ENCODE results near the gene KCNC4.

The KCNC4 gene

DNA sequence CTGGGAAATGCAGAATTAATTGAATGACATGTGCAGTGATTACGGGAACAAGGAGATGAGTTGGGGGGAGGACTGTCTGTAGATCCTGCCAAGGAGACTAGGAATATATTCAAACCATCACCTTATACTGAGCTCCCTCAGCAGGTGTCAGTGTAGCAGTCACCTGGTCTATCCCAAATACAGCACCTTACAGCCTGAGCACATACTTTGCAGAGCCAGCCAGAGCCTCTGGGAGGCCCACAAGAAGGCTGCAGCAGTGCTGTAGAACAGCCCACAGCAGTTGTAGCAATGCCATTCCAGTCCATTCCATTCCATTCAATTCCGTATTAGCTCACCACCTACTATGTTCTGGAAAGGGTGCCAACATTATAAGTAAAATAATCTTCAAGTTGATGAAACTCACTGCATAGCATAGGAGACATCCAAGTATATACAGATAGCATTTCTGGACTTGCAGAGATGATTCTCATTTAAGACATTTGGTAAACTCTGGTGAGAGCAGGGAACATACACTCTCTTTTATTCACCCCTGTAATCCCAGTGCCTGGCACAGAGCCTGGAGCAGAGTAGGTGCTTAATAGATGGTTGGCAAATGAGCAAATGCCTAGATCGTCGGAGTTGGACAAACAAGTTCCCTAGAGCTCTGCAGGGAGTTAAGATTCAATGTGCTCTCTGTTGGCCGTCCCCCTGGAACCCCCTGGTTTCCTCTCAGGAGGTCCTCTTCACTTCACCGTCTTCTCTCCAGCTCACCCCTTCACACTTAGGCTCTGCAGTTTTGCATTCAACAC is 44.7 kb downstream of the KCNC4 start:
- TF ChIP-seq SPI1 (IDR thresholded peaks at IDR 0.05; ENCODE audit: borderline replicate concordance, low read depth) (no peak), GABPA (IDR thresholded peaks at IDR 0.05; ENCODE audit: low read depth) (no peak)
- TF ChIP-seq, protein P1, sequence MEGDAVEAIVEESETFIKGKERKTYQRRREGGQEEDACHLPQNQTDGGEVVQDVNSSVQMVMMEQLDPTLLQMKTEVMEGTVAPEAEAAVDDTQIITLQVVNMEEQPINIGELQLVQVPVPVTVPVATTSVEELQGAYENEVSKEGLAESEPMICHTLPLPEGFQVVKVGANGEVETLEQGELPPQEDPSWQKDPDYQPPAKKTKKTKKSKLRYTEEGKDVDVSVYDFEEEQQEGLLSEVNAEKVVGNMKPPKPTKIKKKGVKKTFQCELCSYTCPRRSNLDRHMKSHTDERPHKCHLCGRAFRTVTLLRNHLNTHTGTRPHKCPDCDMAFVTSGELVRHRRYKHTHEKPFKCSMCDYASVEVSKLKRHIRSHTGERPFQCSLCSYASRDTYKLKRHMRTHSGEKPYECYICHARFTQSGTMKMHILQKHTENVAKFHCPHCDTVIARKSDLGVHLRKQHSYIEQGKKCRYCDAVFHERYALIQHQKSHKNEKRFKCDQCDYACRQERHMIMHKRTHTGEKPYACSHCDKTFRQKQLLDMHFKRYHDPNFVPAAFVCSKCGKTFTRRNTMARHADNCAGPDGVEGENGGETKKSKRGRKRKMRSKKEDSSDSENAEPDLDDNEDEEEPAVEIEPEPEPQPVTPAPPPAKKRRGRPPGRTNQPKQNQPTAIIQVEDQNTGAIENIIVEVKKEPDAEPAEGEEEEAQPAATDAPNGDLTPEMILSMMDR (IDR thresholded peaks at IDR 0.05; ENCODE audit: insufficient read depth, low read length): no peak
- no peak for DNase-seq (ENCODE audit: low read depth in 1 of 2, low spot score in 1 of 2)
- no peak overlapping the region for H3K27ac ChIP-seq (replicated peaks)

DNA sequence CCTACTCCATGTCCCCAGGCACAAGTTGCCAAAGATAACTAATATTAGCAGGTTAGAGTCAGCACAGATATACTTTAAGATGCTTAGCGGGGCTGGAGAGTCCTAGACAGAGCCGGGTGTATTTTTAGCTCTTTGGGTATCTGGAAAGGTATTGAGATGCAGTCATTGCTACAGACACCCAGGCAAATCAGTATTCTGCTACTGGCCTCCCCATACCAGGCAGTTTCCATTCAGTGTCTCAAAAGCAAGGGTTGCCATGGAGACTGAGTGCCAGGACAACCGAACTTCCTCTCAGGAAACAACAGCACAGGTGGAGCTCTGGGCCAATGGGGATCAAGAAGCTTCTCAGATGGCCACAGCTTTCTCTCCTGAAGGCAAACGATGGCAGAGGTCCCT is 45.3 kb downstream of the KCNC4 start:
- no peak overlapping the region for H3K27ac ChIP-seq (replicated peaks)
- TF ChIP-seq SPI1 (IDR thresholded peaks at IDR 0.05; ENCODE audit: borderline replicate concordance, low read depth): no peak
- TF ChIP-seq, protein P2, sequence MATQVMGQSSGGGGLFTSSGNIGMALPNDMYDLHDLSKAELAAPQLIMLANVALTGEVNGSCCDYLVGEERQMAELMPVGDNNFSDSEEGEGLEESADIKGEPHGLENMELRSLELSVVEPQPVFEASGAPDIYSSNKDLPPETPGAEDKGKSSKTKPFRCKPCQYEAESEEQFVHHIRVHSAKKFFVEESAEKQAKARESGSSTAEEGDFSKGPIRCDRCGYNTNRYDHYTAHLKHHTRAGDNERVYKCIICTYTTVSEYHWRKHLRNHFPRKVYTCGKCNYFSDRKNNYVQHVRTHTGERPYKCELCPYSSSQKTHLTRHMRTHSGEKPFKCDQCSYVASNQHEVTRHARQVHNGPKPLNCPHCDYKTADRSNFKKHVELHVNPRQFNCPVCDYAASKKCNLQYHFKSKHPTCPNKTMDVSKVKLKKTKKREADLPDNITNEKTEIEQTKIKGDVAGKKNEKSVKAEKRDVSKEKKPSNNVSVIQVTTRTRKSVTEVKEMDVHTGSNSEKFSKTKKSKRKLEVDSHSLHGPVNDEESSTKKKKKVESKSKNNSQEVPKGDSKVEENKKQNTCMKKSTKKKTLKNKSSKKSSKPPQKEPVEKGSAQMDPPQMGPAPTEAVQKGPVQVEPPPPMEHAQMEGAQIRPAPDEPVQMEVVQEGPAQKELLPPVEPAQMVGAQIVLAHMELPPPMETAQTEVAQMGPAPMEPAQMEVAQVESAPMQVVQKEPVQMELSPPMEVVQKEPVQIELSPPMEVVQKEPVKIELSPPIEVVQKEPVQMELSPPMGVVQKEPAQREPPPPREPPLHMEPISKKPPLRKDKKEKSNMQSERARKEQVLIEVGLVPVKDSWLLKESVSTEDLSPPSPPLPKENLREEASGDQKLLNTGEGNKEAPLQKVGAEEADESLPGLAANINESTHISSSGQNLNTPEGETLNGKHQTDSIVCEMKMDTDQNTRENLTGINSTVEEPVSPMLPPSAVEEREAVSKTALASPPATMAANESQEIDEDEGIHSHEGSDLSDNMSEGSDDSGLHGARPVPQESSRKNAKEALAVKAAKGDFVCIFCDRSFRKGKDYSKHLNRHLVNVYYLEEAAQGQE (IDR thresholded peaks at IDR 0.05; ENCODE audit: insufficient replicate concordance, low read depth): no peak
- no peak for TF ChIP-seq POLR2AphosphoS5 (IDR thresholded peaks at IDR 0.05; ENCODE audit: low read depth)
- TF ChIP-seq, protein P1 (IDR thresholded peaks at IDR 0.05; ENCODE audit: insufficient read depth, low read length): no peak
- TF ChIP-seq GABPA (IDR thresholded peaks at IDR 0.05; ENCODE audit: low read depth): no peak
- peak in 1 of 2 experiments; percentile 33 for DNase-seq (ENCODE audit: low read depth in 1 of 2, low spot score in 1 of 2)
- H3K4me3 ChIP-seq (replicated peaks; ENCODE audit: insufficient read depth, low read length): no peak overlapping the region
- no peaks in the 10 kb centered on the region for H3K27me3 ChIP-seq (ENCODE audit: insufficient read depth, poor library complexity, severe bottlenecking)

More for the DNA sequence above, 44.7 kb downstream of the KCNC4 start:
- Histone ChIP-seq H3K4me3 (replicated peaks; ENCODE audit: insufficient read depth, low read length) (no peak overlapping the region), H3K27me3 (ENCODE audit: insufficient read depth, poor library complexity, severe bottlenecking) (no peaks in the 10 kb centered on the region)

DNA sequence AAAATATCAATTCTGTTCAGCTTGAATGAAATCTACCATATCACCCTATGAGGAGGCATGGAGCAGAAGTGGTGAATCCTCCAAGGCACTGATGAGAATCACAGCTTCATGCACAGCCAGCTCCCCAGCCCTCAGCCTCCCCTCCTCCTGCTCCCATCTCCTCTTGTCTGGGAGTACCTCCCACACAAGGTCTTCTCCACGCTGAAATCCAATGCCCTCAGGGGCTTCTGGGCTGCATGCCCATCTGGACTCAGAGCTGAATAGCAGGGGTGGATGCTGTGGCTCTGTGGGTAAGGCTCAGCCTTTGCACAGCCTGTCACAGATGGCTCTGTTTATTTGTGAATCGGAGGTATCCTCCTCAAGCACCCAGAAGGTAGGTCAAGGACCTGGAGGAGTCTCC is 48.6 kb downstream of the KCNC4 start:
- DNase-seq (ENCODE audit: low read depth in 1 of 2, low spot score in 1 of 2): no peak
- no peak overlapping the region for H3K27ac ChIP-seq (replicated peaks)
- no peak overlapping the region for H3K4me3 ChIP-seq (replicated peaks; ENCODE audit: insufficient read depth, low read length)
- no peaks in the 10 kb centered on the region for H3K27me3 ChIP-seq (ENCODE audit: insufficient read depth, poor library complexity, severe bottlenecking)
- TF ChIP-seq SPI1 (IDR thresholded peaks at IDR 0.05; ENCODE audit: borderline replicate concordance, low read depth): no peak
- TF ChIP-seq, protein P2 (IDR thresholded peaks at IDR 0.05; ENCODE audit: insufficient replicate concordance, low read depth): no peak
- TF ChIP-seq POLR2AphosphoS5 (IDR thresholded peaks at IDR 0.05; ENCODE audit: low read depth): no peak
- no peak for TF ChIP-seq GABPA (IDR thresholded peaks at IDR 0.05; ENCODE audit: low read depth)
- TF ChIP-seq, protein P1 (IDR thresholded peaks at IDR 0.05; ENCODE audit: insufficient read depth, low read length): no peak
